Loucy (cell line): ENCODE measurements around the gene KIF4A.

ENCODE experiments used
- H2AFZ ChIP-seq: fragments of 200-600 bp; sonication (generic); 2 replicates; pipeline ENCODE4 v1.6.0; 2016; ENCODE audit warnings: antibody characterized with exemption, mild to moderate bottlenecking, low read length, moderate library complexity
- H3F3A ChIP-seq: fragments of 200-600 bp; 2 replicates; pipeline ENCODE4 v1.6.0; 2016; ENCODE audit warnings: antibody characterized with exemption, low read depth, mild to moderate bottlenecking
- H3K27me3 ChIP-seq: fragments of 200-600 bp; sonication (generic); 2 replicates; pipeline ENCODE4 v1.6.1; 2014; ENCODE audit warnings: low read length, mild to moderate bottlenecking; ENCODE audit not compliant: insufficient read depth, poor library complexity, severe bottlenecking
- H3K36me3 ChIP-seq: fragments of 200-600 bp; sonication (generic); 2 replicates; pipeline ENCODE4 v1.6.1; 2016; ENCODE audit warnings: low read length; ENCODE audit not compliant: insufficient read depth
- H3K4me1 ChIP-seq: fragments of 200-600 bp; sonication (generic); 2 replicates; pipeline ENCODE4 v1.5.1; 2014; ENCODE audit warnings: low read length, mild to moderate bottlenecking; ENCODE audit not compliant: insufficient read depth, poor library complexity, severe bottlenecking
- H3K4me2 ChIP-seq: fragments of 200-600 bp; sonication (generic); 2 replicates; pipeline ENCODE4 v1.6.0; 2014; ENCODE audit warnings: antibody characterized with exemption, low read length, low read depth, mild to moderate bottlenecking; ENCODE audit not compliant: poor library complexity, severe bottlenecking
- H3K4me3 ChIP-seq: fragments of 200-600 bp; sonication (generic); 2 replicates; pipeline ENCODE4 v1.5.1; 2014; ENCODE audit warnings: low read length, mild to moderate bottlenecking, mixed read lengths; ENCODE audit not compliant: poor library complexity, severe bottlenecking
- H3K79me2 ChIP-seq: fragments of 200-600 bp; sonication (generic); 2 replicates; pipeline ENCODE4 v1.6.1; 2014; ENCODE audit warnings: low read length; ENCODE audit not compliant: insufficient read depth
- H3K9ac ChIP-seq: fragments of 200-600 bp; sonication (generic); 2 replicates; pipeline ENCODE4 v1.6.0; 2014; ENCODE audit warnings: mild to moderate bottlenecking, low read depth, low read length, moderate library complexity; ENCODE audit not compliant: poor library complexity, severe bottlenecking
- H3K9me2 ChIP-seq: fragments of 200-600 bp; sonication (generic); replicated peaks from 2 replicates; pipeline ENCODE4 v1.6.1; 2016; ENCODE audit warnings: low read depth, low read length, mixed read lengths
- H3K9me3 ChIP-seq: fragments of 200-600 bp; sonication (generic); 2 replicates; pipeline ENCODE4 v1.6.1; 2014; ENCODE audit warnings: mild to moderate bottlenecking, antibody characterized with exemption, low read length, low read depth; ENCODE audit not compliant: insufficient read depth
- H4K20me1 ChIP-seq: fragments of 200-600 bp; sonication (generic); 2 replicates; pipeline ENCODE4 v1.6.0; 2014; ENCODE audit warnings: antibody characterized with exemption, low read length, mild to moderate bottlenecking; ENCODE audit not compliant: insufficient read depth, poor library complexity, severe bottlenecking
- EZH2phosphoT487 ChIP-seq: fragments of 200-600 bp; IDR thresholded peaks from 2 replicates; pipeline ENCODE4 v1.6.1; 2018; ENCODE audit warnings: antibody characterized with exemption, mild to moderate bottlenecking, moderate library complexity, borderline replicate concordance
- TF ChIP-seq, protein P1 (sequence below): fragments of 200-600 bp; sonication (generic); conservative IDR thresholded peaks from 2 replicates; pipeline ENCODE4 v1.5.1; 2014; ENCODE audit warnings: mild to moderate bottlenecking, antibody characterized with exemption, low read length

The KIF4A gene

DNA sequence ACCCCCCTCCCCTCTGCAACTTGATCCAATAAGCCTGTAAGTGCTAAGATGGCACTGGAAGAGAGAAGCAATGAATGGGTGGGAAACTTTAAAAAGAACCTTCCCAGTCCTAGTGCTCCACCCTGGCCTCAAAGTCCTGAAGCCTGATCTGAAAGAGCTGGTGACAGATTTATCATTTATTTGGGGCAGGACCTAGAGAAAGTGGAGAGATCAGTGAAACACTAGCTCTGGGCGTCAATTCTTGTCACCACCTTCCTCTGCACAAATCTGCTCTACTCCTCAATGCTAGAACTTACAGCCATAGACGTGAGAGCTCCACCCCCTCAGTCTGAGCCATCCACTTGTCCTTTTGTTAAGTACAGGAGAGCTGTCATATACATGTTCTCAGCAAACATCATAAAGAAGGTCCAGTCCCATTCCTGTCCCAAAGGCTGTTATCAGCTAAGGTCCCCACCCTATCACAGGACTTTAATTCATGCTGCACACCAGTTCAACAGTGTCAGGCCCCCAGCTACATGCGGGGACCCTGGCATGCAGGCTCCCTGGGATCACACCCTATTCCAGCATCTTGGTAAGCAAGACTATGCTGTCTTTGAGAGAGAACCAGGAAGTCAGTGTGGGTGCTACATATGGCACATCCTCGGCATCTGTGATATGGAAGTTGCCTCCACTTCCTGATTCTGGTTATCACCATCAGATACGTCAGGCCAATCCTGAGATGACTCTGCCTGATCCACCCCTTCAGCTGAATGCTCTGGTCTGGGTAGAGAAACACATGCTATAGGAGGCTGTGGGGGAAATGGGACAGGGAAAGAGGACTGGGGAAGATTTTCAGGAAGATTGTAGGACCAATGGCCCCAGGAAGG lies 32.2 kb upstream of the KIF4A start:
- no peak overlapping the region for H3K9ac ChIP-seq
- no peaks in the 10 kb centered on the region for H3K36me3 ChIP-seq
- no peak overlapping the region for H2AFZ ChIP-seq
- no peak overlapping the region for H3K4me2 ChIP-seq
- H3F3A ChIP-seq: no peaks in the 10 kb centered on the region
- no peaks in the 10 kb centered on the region for H3K79me2 ChIP-seq
- H3K4me3 ChIP-seq: no peak overlapping the region
- H3K9me2 ChIP-seq: no peaks in the 10 kb centered on the region
- H3K4me1 ChIP-seq: no peaks in the 10 kb centered on the region
- TF ChIP-seq, protein P1, sequence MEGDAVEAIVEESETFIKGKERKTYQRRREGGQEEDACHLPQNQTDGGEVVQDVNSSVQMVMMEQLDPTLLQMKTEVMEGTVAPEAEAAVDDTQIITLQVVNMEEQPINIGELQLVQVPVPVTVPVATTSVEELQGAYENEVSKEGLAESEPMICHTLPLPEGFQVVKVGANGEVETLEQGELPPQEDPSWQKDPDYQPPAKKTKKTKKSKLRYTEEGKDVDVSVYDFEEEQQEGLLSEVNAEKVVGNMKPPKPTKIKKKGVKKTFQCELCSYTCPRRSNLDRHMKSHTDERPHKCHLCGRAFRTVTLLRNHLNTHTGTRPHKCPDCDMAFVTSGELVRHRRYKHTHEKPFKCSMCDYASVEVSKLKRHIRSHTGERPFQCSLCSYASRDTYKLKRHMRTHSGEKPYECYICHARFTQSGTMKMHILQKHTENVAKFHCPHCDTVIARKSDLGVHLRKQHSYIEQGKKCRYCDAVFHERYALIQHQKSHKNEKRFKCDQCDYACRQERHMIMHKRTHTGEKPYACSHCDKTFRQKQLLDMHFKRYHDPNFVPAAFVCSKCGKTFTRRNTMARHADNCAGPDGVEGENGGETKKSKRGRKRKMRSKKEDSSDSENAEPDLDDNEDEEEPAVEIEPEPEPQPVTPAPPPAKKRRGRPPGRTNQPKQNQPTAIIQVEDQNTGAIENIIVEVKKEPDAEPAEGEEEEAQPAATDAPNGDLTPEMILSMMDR: no peak
- no peak for TF ChIP-seq EZH2phosphoT487
- no peaks in the 10 kb centered on the region for H3K27me3 ChIP-seq
- no peaks in the 10 kb centered on the region for H4K20me1 ChIP-seq
- H3K9me3 ChIP-seq: no peaks in the 10 kb centered on the region

DNA sequence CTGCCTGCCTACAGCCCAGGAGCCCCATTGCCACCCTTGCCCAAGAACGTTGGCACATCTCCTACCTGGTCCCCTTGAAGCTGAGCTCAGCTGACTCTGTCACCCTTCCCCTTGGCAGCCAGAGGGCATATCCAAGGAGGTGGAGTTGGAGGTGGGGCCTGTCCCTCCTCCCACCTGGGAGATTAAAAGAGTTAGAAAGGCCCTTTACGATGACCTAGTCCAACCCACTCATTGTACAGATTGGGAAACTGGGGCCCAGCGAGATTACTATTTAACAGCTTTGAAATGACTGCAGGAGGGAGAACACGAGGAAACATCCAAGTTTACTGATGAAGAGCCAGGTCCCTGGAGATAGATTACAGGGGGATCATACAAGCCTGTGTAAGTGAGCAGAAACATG lies 29.8 kb upstream of the KIF4A start, which contains the start of gene P2RY4:
P2RY4 (minus strand) TSS at position 101 of the 400 bp plus-strand sequence. CDS start 580 bp downstream, outside the sequence.
- Histone ChIP-seq H3K4me3 (no peak within 1 kb of the TSS), H4K20me1 (no peaks in the 10 kb centered on the region), H3F3A (no peaks in the 10 kb centered on the region), H2AFZ (no peak within 1 kb of the TSS), H3K36me3 (no peaks in the 10 kb centered on the region), H3K27me3 (no peaks in the 10 kb centered on the region), H3K4me1 (no peaks in the 10 kb centered on the region), H3K4me2 (no peak within 1 kb of the TSS), H3K79me2 (no peaks in the 10 kb centered on the region), H3K9me2 (no peaks in the 10 kb centered on the region), H3K9me3 (no peaks in the 10 kb centered on the region), H3K9ac (no peak within 1 kb of the TSS)
- TF ChIP-seq, protein P1: no peak
- TF ChIP-seq EZH2phosphoT487: no peak

DNA sequence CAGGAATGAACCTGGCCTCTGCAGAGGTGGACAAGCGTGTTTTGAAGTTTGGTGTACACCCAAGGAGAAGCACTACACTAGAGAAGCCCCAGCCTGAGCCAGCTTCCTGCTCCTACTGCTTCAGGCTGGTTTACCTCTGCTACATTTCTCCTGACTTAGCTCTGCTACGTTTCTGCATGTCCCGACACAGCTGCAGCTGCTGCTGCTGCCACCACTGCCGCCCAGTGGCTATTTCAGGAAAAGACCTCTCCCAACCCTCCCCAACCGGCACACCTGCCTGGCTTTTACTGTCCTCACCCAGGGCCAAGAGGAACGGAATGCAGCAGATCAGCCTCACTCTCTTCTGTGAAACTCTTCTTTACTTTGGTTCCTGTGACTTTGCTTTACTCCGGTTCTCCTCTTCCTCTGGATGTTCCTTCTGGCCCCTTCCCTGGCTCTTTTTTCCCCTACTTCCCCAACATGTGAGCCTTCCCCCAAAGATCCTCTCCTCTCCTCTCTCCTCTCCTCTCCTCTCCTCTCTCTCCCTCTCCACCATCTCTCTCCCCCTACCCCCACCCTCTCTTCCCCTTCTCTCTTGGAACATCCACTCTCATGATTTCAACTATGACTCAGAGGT lies 26.8 kb upstream of the KIF4A start:
- H3F3A ChIP-seq: no peaks in the 10 kb centered on the region
- no peaks in the 10 kb centered on the region for H4K20me1 ChIP-seq
- H2AFZ ChIP-seq: no peak overlapping the region
- no peaks in the 10 kb centered on the region for H3K27me3 ChIP-seq
- no peaks in the 10 kb centered on the region for H3K9me3 ChIP-seq
- no peaks in the 10 kb centered on the region for H3K4me1 ChIP-seq
- no peak overlapping the region for H3K4me2 ChIP-seq
- no peak overlapping the region for H3K9ac ChIP-seq
- no peaks in the 10 kb centered on the region for H3K36me3 ChIP-seq
- H3K4me3 ChIP-seq: no peak overlapping the region
- no peaks in the 10 kb centered on the region for H3K9me2 ChIP-seq
- TF ChIP-seq, protein P1: peak; percentile 59
- TF ChIP-seq EZH2phosphoT487: no peak
- no peaks in the 10 kb centered on the region for H3K79me2 ChIP-seq
